Colonic mucosa (tissue), 4 donors: ENCODE measurements around the gene GLIPR1. TPM values are rescaled to one million over a fixed set of nuclear protein-coding genes. Genes with fewer than 3 reads are reported as not detected.

Experiments
- DNase-seq: peaks from one replicate; pipeline ENCODE4 v3.0.0-alpha.2; 2020
- H3K27ac ChIP-seq: fragments of 200-600 bp; one replicate; pipeline ENCODE4 v1.8.0; 2021
- H3K27me3 ChIP-seq: fragments of 200-600 bp; one replicate; pipeline ENCODE4 v1.8.0; 2021
- H3K36me3 ChIP-seq: fragments of 200-600 bp; one replicate; pipeline ENCODE4 v1.8.0; 2021
- H3K4me1 ChIP-seq: fragments of 200-600 bp; one replicate; pipeline ENCODE4 v1.8.0; 2021; ENCODE audit warnings: mild to moderate bottlenecking
- H3K4me3 ChIP-seq: fragments of 200-600 bp; one replicate; pipeline ENCODE4 v1.8.0; 2021
- H3K9ac ChIP-seq, 2 donors: one replicate each; pipeline ENCODE4 v1.7.0; 2013; ENCODE audit warnings: control low read depth in 2 of 2, low read depth in 2 of 2, low read length in 2 of 2
- H3K9me3 ChIP-seq: fragments of 200-600 bp; one replicate; pipeline ENCODE4 v1.8.0; 2021
- intact Hi-C: fragments of 100-400 bp; cut with DNase I; formaldehyde crosslinking; loops from one replicate; pipeline ENCODE4 v1.14.1; 2022
- total RNA-seq, 2 donors: library from RNA; stranded (reverse); fragmentation: NEBNext Ultra II Directional in 1 of 2; extraction: Animal tissue kit (Norgen Biotek cat#: 25700) in 1 of 2; gene quantifications; one replicate each; pipeline ENCODE4 v1.2.1, GENCODE V29; 2021
- TF ChIP-seq, protein P1 (sequence below): fragments of 200-600 bp; IDR thresholded peaks from one replicate; pipeline ENCODE4 v1.8.0; 2022; ENCODE audit warnings: antibody characterized with exemption, mild to moderate bottlenecking
- donor health status: healthy.
- donor health status: DM: no; HTN: no; CAD: no.
- donor health status: DM: no; HTN: no; CAD: no.

GLIPR1 gene
- total RNA-seq, 2 donors from 2014 or later: 1.8 to 11.0 TPM

DNA sequence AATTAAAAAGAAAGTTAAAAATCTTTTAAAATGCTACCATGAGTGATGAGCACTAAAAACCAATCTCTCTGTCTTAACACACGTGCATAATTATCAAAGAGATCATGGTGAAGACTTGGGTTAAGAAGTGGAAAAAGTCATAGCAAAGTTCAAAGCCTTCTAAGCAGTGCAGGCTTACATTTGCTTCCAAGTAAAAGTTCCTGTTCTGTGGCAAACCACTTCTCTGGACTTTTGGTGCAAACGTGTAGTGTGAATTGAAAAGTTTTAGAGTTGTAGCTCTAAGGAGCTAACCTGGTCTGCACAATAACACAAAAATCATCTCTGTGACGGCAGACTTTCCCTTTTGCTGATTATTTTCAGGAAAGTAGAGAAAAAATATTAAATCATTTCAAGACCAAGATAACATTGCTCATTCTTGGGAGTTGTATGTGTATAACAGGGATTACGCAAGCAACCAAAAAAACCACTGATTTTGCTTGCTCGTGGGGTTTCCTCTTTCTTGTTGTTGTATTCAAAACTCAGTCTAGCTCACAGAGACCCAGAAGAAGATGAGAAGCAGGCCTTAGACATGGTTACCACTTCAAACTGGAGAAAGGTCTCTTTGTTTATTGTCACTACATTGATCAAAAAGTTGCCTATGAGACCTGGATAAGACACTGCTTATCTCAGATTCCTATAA lies 2.3 kb upstream of the GLIPR1 start:
- H3K27me3 ChIP-seq: no peaks in the 10 kb centered on the region
- no peaks in the 10 kb centered on the region for H3K4me1 ChIP-seq
- no peak for DNase-seq
- no peaks in the 10 kb centered on the region for H3K9me3 ChIP-seq
- H3K36me3 ChIP-seq: no peaks in the 10 kb centered on the region
- H3K27ac ChIP-seq: peak overlapping the region; percentile 28
- intact Hi-C loops: no loop called here
- no peak overlapping the region for H3K9ac ChIP-seq
- H3K4me3 ChIP-seq: no peak overlapping the region
- TF ChIP-seq, protein P1, sequence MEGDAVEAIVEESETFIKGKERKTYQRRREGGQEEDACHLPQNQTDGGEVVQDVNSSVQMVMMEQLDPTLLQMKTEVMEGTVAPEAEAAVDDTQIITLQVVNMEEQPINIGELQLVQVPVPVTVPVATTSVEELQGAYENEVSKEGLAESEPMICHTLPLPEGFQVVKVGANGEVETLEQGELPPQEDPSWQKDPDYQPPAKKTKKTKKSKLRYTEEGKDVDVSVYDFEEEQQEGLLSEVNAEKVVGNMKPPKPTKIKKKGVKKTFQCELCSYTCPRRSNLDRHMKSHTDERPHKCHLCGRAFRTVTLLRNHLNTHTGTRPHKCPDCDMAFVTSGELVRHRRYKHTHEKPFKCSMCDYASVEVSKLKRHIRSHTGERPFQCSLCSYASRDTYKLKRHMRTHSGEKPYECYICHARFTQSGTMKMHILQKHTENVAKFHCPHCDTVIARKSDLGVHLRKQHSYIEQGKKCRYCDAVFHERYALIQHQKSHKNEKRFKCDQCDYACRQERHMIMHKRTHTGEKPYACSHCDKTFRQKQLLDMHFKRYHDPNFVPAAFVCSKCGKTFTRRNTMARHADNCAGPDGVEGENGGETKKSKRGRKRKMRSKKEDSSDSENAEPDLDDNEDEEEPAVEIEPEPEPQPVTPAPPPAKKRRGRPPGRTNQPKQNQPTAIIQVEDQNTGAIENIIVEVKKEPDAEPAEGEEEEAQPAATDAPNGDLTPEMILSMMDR: no peak

DNA sequence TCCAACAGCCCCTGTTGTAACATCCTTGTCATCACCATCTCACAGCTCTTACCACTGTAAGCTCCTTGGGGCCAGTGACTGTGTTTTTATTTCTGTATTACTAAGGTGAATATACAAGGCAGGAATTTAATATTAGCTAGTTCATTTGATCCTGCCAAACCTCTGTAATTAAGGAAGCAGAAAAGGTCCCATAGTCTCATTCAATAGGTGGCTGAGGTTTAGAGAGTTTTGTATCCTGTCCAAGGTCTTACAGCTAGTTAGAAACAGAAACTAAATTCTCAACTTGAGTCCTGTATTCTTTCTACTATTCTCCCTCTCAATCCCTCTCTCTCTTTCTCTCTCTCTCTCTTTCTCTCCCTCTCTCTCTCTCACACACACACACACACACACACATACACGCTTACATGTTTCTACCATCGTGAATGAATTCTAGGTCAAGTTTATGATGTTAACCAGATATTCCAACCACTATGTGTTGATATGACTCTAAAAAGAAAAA lies 543 bp upstream of the GLIPR1 start:
- Histone ChIP-seq H3K9ac (peak overlapping the region in 1 of 2 donors; percentile 60), H3K4me3 (no peak overlapping the region), H3K9me3 (no peaks in the 10 kb centered on the region), H3K36me3 (no peaks in the 10 kb centered on the region), H3K27me3 (no peaks in the 10 kb centered on the region), H3K4me1 (no peaks in the 10 kb centered on the region), H3K27ac (peak overlapping the region; percentile 62)
- DNase-seq: no peak
- intact Hi-C loops: no loop called here
- TF ChIP-seq, protein P1: no peak

DNA sequence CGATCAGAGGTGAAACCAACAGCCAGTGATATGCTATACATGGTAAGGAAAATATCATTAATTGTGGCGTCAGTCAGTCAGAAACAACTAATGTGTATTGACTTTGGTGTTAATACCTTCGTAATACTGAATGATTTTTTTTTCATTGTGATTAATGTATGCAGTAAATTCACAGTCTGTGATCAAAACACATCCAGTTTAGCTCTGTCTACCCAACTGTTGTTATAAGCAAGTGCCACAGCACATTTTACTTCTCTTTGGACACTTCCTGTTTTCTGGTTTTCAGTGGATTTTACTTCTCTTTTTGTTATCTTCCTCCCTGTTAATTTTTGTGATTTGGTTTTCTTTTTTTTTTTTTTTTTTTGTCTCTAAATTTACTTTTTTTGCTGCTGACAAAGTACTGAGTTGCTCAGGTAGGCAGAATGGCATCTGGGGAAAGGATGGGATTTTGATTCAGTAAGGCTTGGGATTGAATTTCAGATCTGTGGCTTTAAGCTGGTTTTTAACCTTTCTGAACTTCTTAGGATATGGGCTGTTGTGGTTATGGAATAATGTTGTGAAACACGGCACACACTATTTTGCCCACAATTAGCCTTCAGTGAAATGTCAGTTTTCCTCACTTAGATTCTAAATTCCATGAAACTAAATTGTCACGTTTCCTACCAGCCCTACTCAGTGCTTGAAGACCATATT lies 604 bp downstream of the GLIPR1 start:
- Histone ChIP-seq H3K9ac (peak overlapping the region; percentile 50 to 60), H3K27me3 (no peaks in the 10 kb centered on the region), H3K4me1 (no peaks in the 10 kb centered on the region), H3K36me3 (no peaks in the 10 kb centered on the region), H3K27ac (peak overlapping the region; percentile 62), H3K9me3 (no peaks in the 10 kb centered on the region), H3K4me3 (peak overlapping the region; percentile 27)
- DNase-seq: no peak
- TF ChIP-seq, protein P1: no peak
- intact Hi-C loops: no loop called here

DNA sequence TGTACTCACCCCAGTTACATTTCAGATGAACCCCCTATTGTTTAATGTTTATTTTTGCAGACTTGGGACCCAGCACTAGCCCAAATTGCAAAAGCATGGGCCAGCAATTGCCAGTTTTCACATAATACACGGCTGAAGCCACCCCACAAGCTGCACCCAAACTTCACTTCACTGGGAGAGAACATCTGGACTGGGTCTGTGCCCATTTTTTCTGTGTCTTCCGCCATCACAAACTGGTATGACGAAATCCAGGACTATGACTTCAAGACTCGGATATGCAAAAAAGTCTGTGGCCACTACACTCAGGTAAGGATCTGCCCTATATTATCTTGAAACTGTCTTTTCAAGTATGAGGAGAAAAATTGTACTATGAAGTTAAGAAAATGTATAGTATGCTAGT lies 1.2 kb downstream of the GLIPR1 start:
- DNase-seq: no peak
- H3K27me3 ChIP-seq: no peaks in the 10 kb centered on the region
- intact Hi-C loops: no loop called here
- H3K9me3 ChIP-seq: no peaks in the 10 kb centered on the region
- no peak overlapping the region for H3K9ac ChIP-seq
- H3K4me1 ChIP-seq: no peaks in the 10 kb centered on the region
- no peaks in the 10 kb centered on the region for H3K36me3 ChIP-seq
- peak overlapping the region; percentile 27 for H3K4me3 ChIP-seq
- H3K27ac ChIP-seq: peak overlapping the region; percentile 62
- TF ChIP-seq, protein P1: no peak

DNA sequence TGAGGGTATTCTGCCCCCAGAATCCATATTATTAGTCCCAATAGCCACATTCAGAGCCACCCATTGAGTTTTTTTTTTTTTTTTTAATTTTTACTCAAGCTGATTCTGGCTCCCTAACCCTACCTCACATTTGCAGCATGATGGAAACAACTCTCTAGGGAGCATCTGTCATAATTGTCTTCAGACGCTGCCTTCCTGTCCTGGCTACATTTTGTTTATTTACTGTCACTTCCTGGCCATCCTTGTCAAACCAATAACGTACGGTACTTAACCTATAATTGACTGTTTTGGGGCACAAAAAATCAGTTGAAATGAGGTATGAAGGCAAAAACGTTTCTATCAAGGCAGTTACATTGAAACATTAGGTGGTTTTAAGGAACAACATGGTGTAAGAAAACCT lies 2.1 kb downstream of the GLIPR1 start:
- Histone ChIP-seq H3K27ac (no peak overlapping the region), H3K9ac (no peak overlapping the region), H3K36me3 (no peaks in the 10 kb centered on the region), H3K4me3 (no peak overlapping the region), H3K9me3 (no peaks in the 10 kb centered on the region), H3K27me3 (no peaks in the 10 kb centered on the region), H3K4me1 (no peaks in the 10 kb centered on the region)
- DNase-seq: no peak
- TF ChIP-seq, protein P1: no peak
- intact Hi-C loops: no loop called here
